Measurements from ENCODE around the gene EI24. TPM values are rescaled to one million over a fixed set of nuclear protein-coding genes. Genes with fewer than 3 reads are reported as not detected.

The EI24 gene
- total and polyA plus RNA-seq, 2 of the 8 experiments (the other 6 are each of a cell fraction or from before 2014, with no cell fraction given) = 135 to 264 TPM

DNA sequence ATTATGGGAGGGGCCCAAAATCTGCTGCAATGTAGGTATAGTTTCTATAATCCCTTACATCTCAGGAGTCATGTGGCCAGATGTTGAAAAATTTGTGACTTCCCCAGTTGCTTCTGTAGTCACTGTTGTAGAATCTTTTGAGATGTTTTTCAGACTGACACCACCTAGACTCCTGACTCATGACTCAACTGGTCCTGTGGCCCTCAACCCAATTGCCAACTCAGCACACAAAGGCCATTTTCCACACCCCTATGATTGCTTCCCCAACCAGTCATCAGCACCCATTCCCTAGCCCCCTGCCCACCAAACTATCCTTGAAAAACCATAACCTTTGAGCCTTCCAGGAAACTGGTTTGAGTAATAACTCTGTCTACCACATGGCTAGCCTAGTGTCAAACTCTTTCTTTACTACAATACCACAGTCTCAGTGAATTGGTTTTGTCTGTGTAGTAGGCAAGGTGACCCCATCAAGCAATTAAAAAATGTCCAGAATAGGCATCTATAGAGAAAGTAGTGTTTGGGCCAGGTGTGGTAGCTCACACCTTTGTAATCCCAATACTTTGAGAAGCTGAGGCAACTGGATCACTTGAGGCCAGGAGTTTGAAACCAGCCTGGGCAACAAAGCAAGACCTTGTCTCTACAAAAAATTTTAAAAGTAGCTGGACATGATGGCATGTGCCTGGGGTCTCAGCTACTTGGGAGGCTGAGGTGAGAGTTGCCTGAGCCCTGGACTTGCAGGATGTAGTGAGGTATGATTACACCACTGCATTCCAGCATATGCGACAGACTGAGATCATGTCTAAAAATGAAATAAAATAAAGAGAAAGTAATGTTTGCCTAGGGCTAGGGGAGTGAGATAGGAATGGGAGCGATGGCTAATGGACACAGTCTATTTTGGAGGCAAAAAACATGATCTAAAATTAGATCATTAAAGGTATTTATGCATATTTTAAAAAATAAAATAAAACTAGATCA is 49.1 kb upstream of the EI24 start:
- no peak overlapping the region for H2BK120ac ChIP-seq (replicated peaks; ENCODE audit: low read depth, low read length)
- H3K14ac ChIP-seq (ENCODE audit: insufficient read length) = no peak overlapping the region
- H3K27ac ChIP-seq (ENCODE audit: low read depth, low read length) = no peak overlapping the region
- no peak overlapping the region for H3K18ac ChIP-seq (ENCODE audit: extremely low read depth, low read length)
- TF ChIP-seq MAX (IDR thresholded peaks at IDR 0.05) (no peak), GTF2F1 (IDR thresholded peaks at IDR 0.05; ENCODE audit: borderline replicate concordance, low read depth, low read length) (no peak)
- H3K4me3 ChIP-seq (ENCODE audit: extremely low read depth in 1 of 4, insufficient read depth in 2 of 4, low read depth in 3 of 4, low read length in 4 of 4) = no peak overlapping the region
- no peaks in the 10 kb centered on the region for H4K20me1 ChIP-seq (replicated peaks in 1 of 2; ENCODE audit: control insufficient read depth in 1 of 2, insufficient read depth in 2 of 2, low read length in 2 of 2)
- peaks cover 5 to 19% (median 10%) of the 10 kb centered on the region in 4 experiments; a peak in 6 of 7 replicates for H3K4me1 ChIP-seq (replicated peaks in 1 of 4; ENCODE audit: control insufficient read depth in 3 of 4, insufficient read depth in 4 of 4, low read length in 3 of 4)
- H2AK5ac ChIP-seq (ENCODE audit: low read depth, low read length) = no peak overlapping the region
- WGBS, 2 experiments (ENCODE audit: extremely low coverage in 1 of 2, insufficient coverage in 1 of 2, insufficient read length in 1 of 2, insufficient replicate concordance in 2 of 2, low coverage in 1 of 2, low lambda C conversion rate in 2 of 2, missing lambda C conversion rate in 1 of 2) = 92% methylated on average over 2 of the region's 2 CpGs; no CpG with 5 or more reads in 1 of the 2 experiments
- H2BK20ac ChIP-seq (ENCODE audit: low read length) = no peak overlapping the region
- no peak for FAIRE-seq
- no peaks in the 10 kb centered on the region for H3K79me1 ChIP-seq (ENCODE audit: low read depth, low read length)
- no peak overlapping the region for H4K5ac ChIP-seq (ENCODE audit: insufficient read length, low read depth, low read length)
- POLR2A ChIA-PET (ENCODE audit: partially characterized antibody) = no interaction called here
- H3K23me2 ChIP-seq (ENCODE audit: low read depth, low read length) = no peaks in the 10 kb centered on the region
- H3K79me2 ChIP-seq (ENCODE audit: control insufficient read depth in 1 of 2, insufficient read depth in 2 of 2, low read length in 2 of 2) = no peaks in the 10 kb centered on the region
- no peak overlapping the region for H2BK12ac ChIP-seq (ENCODE audit: low read depth, low read length)
- H3K36me3 ChIP-seq (ENCODE audit: control insufficient read depth in 2 of 4, insufficient read depth in 4 of 4, low read length in 3 of 4) = peaks cover 0 to 3% (median 0%) of the 10 kb centered on the region in 4 experiments; a peak in 2 of 8 replicates
- H3K9ac ChIP-seq (replicated peaks in 1 of 4; ENCODE audit: extremely low read depth in 1 of 4, low read depth in 3 of 4, low read length in 3 of 4) = no peak overlapping the region
- H3K9me3 ChIP-seq (ENCODE audit: insufficient read depth in 2 of 2, low read depth in 1 of 2, low read length in 1 of 2) = peaks cover 10 to 12% of the 10 kb centered on the region in 2 experiments; a peak in 2 of 4 replicates
- no peak overlapping the region for H2BK5ac ChIP-seq (ENCODE audit: low read depth, low read length)
- no peak for DNase-seq (ENCODE audit: low read depth in 1 of 2, low spot score in 2 of 2)
- H4K91ac ChIP-seq (replicated peaks; ENCODE audit: insufficient read length, low read length) = no peak overlapping the region
- CTCF ChIA-PET (ENCODE audit: partially characterized antibody) = no interaction called here
- no peak overlapping the region for H2AFZ ChIP-seq (ENCODE audit: low read length)
- no peak overlapping the region for H2BK15ac ChIP-seq (ENCODE audit: low read length)
- H3K4me2 ChIP-seq (ENCODE audit: insufficient read depth in 1 of 2, low read depth in 2 of 2, low read length in 2 of 2) = no peak overlapping the region
- no peak overlapping the region for H3K56ac ChIP-seq (replicated peaks; ENCODE audit: insufficient read length, low read depth, low read length)
- H3K23ac ChIP-seq (ENCODE audit: insufficient read length) = no peak overlapping the region
- H3K4ac ChIP-seq (replicated peaks; ENCODE audit: insufficient read length, low read depth, low read length) = no peak overlapping the region
- H3K27me3 ChIP-seq (replicated peaks in 1 of 4; ENCODE audit: control insufficient read depth in 3 of 4, extremely low read depth in 1 of 4, insufficient read depth in 3 of 4, low read length in 3 of 4) = no peaks in the 10 kb centered on the region; a peak in 1 of 7 replicates
- no peak overlapping the region for H4K8ac ChIP-seq (ENCODE audit: extremely low read depth, insufficient read depth, low read length)

Data from H1 (cell line).